ENCODE measurements around the gene RPL28.

Gene RPL28

DNA sequence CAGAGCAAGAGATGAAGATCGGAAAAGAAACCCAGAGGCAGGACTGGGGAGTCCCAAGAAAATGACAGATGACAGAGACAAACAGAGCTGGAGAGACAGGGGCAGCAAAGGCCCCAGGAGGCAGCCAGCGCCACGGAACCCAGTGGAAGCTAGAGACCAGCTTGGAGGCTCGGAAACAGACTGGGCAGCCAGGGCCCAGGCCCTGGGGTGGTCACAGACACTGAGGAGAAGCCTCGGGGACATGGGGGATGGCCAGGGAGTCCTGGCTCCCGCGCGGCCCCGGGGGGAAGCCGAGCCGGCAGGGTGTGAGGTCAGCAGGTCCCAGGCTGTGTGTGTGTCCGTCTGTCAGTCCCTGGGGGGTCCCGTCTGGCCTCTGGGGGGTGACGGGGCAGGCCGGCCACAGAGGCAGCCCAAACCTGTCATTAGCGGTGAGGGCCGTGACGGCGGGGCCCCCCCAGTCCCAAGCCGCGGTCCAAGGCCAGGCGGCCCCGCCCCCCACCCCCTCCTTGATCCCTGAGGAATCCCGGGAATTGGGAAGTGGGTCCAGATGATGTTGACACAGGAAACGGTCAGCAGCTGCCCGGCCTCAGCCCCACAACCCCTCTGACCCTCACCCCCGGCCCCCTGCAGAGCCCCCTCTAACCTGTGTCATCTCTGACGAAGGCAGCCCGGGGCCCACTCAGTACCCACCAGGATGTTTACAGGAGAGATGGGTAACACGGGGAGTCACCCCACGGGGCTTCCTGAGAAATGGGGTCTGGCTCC is 11.6 kb upstream of the RPL28 start:
- peak; percentile 76 for DNase-seq (ENCODE audit: low spot score)

DNA sequence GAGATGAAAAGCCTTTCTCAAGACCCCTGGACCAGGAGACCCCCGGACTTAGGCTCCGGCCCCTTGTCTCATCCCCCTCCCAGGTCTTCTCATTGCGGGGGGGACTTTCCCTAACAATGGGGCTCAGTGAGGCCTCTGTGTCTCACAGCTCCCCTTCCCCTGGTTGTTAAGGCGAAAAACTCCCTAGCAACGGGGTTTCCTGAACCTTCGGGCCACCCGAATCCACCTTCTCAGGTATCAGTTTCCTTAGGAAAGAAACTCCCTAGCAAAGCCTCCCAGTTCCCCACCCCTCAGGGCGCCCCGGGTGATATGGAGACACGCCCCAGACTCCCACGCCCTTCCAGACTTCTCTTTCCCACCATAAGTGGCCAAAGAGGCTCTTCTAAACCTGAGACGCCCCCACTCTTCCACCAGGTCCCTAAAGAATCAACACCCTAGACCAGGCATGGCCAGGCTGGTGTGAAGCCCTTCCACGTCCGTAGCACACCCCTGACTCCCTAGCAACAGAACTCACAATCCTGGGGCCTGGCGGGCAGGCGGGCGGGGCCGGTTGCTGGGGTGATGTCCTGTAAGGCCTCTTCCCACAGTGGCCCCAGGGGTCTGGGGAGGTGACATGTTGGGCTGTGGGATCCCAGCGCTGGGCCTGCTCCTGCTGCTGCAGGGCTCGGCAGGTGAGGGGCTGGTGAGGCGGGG is 9.3 kb upstream of the RPL28 start, which contains the start of gene TMEM190:
Gene TMEM190, plus strand, starts transcription at position 586 of the 693 bp plus-strand sequence. Its CDS starts 28 bp downstream, at position 614.
- no peak for DNase-seq (ENCODE audit: low spot score)

DNA sequence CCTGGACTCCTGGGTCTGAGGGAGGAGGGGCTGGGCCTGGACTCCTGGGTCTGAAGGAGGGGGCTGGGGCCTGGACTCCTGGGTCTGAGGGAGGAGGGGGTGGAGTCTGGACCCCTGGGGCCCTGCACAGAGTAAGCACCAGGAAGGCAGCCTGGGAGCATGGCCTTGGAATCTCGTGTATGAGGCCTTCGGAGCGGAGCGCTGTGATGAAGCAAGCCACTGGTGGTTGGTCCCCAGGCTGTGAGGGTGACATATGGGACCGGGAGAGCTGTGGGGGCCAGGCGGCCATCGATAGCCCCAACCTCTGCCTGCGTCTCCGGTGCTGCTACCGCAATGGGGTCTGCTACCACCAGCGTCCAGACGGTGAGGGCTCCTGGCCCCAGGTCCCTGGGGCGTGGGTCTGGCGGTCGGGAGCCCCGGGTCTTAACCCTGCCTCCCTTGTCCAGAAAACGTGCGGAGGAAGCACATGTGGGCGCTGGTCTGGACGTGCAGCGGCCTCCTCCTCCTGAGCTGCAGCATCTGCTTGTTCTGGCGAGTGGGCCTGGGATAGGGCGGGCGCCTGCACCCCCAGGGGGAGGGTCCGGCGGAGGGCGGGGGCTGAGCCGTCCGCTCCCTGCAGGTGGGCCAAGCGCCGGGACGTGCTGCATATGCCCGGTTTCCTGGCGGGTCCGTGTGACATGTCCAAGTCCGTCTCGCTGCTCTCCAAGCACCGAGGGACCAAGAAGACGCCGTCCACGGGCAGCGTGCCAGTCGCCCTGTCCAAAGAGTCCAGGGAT is 8.2 kb upstream of the RPL28 start:
- no peak for DNase-seq (ENCODE audit: low spot score)

DNA sequence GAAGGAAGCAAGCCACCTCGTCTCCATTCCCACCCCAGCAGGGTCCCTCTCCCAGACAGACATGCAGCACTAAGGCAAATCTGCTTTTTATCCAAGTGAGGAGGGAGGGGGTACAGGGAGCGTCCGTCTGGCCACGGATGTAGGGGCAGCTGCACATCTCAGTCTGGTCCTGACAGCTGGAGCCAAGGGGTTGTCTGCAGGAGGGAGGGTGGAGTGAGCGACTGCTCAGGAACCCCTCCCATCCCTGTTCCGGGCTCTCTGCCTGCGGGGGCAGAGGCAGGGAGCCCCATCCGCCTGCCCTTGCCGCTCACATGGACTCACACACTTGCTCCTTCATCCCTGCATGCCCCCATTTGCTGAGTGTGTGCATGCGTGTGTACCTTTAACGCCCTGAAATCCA is 6.6 kb upstream of the RPL28 start:
- DNase-seq (ENCODE audit: low spot score): no peak

DNA sequence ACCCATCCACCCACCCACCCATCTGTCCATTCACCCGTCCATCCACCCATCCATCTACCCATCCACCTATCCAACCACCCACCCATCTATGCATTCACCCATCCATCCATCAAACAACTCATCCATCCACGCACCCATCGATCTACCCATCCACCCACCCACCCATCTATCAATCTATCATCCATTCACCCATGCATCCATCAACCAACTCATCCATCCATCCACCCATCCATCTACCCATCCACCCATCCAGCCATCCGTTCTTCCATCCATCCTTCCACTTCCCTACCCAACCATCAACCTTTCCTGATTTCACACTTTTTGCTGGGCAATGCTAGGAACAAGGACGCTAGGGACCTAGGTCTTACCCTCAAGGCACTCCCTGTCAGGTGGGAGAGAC is 3.7 kb upstream of the RPL28 start:
- no peak for DNase-seq (ENCODE audit: low spot score)

DNA sequence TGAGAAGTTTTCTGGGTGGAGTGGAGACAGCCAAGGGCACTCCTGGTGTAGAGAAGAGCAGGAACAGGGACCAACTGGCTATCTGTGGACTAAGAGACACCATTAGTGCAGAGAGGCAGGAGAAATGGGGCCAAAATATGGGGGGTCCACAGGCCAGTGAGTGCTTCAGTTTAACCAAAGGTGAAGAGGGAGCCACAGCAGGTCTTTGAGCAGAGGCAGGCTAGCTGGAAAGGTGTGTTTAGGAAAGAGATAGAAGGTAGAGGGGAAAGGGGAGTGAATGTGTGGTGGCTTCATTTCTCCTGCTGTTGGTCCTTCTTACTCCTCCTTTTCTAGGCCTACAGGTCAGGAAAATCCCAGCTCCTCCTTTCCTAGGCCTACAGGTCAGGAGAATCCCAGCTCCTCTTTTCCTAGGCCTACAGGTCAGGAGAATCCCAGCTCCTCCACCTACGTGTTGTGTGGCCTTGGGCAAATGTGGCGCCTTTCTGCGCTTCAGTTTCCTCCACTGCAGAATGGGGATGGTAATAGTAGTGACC is 3.1 kb upstream of the RPL28 start:
- no peak for DNase-seq (ENCODE audit: low spot score)

DNA sequence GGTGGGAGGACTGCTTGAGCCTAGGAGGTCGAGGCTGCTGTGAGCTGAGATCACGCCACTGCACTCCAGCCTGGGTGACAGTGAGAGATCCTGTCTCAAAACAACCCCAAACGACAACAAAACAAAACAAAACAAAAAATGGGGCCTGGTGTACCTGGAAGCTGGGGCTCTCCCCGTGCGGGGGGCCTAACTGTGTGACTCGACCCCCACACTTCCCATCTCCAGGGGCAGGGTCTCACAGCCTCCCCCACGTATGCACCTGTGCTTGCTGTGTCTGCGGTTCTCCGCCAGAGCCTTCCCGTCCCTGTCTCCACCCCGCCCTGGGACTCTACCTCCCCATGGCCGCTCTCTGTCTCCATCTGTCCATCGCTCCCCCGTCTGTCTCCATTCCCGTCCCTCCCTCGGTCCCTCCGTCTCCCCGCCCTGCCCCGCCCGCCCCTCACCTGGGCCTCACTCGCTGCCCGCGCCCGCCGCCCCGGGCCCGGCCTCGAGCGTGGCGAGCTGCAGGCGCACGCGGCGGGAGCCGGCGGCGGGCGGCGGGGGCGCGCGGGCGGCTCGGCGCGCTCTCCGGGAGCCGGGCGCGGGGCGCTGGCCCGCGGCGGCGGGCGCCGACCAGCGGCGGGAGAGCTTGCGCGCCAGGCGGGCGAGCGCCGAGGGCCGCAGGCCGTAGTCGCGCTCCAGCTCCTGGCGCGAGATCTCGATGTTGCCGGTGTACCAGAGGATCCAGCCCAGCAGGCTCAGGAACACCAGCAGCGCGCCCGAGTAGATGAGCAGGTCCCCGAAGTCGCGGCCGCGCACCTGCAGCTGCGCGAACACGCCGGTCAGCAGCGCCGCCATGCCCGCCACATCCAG is 2.2 kb upstream of the RPL28 start:
- peak; percentile 89 for DNase-seq (ENCODE audit: low spot score)

DNA sequence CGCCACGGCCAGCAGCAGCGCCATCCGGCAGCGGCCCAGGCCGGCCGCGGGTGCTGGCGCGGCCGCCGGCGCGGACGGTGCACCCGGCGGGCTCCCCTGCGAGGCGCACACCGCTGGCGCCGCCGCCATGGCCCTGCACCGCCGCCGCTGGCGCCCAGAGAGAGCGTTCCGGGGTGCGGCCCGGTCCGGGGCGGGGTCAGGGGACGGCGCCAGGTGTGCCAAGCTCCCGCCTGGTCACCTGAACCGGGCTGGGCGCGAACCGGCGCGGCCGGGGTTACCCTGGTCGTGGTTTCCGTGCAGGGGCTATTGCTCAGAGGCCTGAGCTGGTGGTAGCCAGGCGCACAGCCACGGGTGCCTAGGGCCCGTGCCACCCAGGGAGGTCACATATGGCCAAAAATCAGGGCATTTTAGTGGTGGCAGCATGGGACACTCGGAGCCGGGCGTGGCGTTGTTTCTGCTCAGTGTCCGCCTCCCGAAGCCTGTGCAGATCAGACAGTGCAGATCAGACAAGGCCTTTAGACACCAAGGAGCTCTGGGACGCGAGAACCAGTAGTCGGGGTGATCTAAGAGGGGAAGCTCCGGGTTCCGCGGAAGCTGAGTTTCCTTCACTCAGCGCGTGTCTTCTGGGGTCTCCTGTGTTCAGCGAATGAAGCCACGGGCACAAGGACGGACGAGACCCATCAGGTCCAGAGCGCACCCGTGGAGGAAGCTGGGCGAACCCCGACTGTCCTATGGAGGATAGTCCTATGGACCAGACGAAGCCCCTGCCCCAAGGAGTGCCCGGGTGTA is 1.4 kb upstream of the RPL28 start, which contains the start of gene TMEM238:
Gene TMEM238, minus strand, starts transcription at position 162 of the 789 bp plus-strand sequence. Its CDS starts 33 bp downstream, at position 129.
- DNase-seq (ENCODE audit: low spot score): no peak

DNA sequence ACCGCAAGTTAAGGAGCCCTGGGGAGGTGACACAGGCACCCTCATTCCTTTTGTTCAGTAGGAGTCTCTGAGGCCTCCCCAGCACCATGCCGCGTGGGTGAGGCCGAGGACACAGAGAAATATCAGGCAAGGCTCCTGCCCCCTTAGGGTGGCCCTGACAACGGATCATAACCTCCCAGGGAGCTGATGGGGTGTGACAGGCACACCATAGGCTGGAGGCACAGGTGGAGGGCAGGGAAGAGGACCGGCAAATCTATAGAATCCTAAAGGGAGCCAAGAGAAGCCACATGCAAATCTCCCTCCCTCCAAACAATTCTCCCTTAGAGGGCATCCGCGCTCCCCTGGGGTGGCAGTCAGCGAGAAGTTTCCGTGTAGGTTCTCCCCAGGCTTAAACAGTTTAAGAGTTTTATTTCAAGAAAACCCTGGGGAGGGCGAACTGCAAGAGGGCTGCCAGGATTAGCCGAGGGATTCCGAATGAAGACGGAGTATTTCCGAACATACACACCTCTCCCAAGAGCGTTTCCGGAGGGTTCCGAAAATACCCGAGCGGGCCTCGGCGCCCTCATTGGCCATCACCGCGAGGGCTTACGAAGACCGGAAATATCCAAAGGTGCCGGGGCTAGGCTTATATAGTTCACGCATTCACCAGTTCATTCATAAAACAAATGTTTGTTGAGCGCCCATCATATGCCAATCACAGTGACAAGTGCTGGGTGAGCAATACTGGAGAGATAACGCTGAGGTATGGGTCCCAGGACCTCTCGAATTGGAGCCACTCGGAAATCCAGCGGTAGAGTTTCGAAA is 610 bp upstream of the RPL28 start:
- peak; percentile 95 for DNase-seq (ENCODE audit: low spot score)

DNA sequence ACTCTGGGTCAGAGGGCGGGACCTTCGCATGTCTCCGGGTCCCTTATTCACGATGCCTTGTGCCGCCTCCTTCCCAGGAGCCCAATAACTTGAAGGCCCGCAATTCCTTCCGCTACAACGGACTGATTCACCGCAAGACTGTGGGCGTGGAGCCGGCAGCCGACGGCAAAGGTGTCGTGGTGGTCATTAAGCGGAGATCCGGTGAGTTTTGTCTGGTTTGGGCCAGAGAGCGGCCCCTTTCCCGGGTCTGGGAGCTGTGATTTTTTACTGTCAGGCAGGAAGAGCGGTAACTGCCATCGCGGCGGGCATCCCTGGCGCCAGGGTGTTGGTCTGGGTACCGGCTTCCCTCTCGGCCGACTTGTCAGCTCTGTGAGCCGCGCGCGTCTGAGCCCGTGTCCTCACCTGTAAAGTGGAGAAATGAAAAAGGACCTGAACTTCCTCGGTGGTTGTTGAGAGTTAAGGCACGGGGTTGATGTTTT is 800 bp downstream of the RPL28 start:
- no peak for DNase-seq (ENCODE audit: low spot score)

DNA sequence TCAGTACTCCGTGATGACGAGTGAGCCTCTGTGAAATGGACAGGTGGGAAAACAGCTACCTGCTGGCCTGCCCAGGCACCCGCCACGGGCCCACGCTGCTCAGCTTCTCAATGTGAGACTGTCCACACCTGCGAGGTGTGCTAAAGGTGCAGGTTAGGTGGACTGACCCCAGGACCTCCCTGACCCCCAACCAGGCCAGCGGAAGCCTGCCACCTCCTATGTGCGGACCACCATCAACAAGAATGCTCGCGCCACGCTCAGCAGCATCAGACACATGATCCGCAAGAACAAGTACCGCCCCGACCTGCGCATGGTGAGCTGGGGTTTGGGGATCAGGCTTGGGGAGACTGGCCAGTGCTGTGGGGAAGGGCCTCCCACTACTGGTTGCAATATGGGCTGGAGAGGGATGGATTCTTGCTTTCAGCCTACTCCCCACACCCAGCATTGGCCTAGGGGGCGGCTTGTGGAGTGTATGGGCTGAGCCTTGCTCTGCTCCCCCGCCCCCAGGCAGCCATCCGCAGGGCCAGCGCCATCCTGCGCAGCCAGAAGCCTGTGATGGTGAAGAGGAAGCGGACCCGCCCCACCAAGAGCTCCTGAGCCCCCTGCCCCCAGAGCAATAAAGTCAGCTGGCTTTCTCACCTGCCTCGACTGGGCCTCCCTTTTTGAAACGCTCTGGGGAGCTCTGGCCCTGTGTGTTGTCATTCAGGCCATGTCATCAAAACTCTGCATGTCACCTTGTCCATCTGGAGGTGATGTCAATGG is 2.2 kb downstream of the RPL28 start:
- DNase-seq (ENCODE audit: low spot score): no peak

DNA sequence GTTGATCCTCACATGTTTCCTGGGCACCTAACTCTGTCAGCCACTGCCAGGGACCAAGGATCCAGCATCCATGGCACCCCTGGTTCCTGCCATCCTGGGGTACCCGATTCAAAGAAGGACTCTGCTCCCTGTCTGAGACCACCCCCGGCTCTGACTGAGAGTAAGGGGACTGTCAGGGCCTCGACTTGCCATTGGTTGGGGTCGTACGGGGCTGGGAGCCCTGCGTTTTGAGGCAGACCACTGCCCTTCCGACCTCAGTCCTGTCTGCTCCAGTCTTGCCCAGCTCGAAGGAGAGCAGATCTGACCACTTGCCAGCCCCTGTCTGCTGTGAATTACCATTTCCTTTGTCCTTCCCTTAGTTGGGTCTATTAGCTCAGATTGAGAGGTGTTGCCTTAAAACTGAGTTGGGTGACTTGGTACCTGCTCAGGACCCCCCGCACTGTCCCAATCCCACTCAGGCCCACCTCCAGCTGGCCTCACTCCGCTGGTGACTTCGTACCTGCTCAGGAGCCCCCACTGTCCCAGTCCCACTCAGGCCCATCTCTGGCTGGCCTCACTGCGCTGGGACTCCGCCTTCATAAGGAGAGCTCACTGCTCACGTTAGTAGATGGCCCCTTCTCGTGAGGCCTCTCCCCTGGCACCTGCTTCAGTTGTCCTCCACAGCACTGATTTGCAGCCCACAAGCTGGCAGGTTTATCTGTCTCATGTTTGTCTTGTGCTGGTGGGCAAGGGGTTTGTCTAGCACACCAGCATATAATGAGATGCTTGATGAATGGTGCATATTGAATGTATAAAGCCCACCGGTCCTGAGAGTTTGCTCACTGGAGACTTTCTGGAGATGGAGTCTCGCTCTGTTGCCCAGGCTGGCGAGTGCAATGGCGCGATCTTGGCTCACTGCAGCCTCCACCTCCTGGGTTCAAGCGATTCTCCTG is 3.9 kb downstream of the RPL28 start:
- DNase-seq (ENCODE audit: low spot score): no peak

DNA sequence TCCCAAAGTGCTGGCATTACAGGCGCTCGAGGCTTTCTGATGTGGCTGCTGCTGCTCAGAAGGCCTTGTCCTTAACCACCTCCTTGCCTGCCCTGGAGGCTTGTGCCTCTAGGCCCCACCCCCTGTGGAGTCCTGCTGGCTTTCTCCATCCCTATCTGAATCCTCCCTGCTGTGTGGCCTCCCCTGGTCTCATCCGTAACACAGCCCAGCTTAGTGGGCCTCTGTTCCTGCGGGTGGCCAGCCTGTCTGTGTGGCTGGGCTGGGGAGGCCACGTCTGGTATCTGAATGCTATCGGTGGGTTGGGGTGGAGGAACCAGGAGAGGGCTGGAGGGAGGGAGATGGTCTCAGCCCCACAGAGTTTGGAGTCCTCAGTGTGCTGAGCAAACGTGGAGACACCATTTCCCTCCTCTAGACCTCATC is 4.7 kb downstream of the RPL28 start:
- no peak for DNase-seq (ENCODE audit: low spot score)

DNA sequence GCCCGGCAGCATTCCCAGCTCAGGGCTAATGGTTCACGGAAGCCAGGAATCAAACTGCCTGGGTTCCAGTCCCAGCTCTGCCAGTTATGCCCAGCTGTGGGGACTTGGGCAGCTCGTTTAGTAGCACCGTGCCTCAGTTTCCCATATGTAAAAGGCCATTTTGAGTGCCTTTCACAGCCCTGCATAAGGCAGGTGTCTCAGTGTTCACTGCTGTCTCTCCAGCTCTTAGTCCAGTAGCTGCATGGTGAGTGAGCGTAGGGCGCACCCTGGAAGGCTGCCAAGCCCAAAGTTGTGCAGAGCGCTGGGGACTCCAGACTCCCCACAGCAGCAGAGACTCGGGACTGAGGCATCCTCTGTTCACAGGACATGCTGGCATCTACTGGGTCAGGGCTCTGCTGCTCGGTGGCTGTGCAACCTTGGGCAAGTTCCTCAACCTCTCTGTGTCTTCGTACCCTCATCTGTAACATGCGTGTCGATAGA is 5.5 kb downstream of the RPL28 start:
- DNase-seq (ENCODE audit: low spot score): no peak

DNA sequence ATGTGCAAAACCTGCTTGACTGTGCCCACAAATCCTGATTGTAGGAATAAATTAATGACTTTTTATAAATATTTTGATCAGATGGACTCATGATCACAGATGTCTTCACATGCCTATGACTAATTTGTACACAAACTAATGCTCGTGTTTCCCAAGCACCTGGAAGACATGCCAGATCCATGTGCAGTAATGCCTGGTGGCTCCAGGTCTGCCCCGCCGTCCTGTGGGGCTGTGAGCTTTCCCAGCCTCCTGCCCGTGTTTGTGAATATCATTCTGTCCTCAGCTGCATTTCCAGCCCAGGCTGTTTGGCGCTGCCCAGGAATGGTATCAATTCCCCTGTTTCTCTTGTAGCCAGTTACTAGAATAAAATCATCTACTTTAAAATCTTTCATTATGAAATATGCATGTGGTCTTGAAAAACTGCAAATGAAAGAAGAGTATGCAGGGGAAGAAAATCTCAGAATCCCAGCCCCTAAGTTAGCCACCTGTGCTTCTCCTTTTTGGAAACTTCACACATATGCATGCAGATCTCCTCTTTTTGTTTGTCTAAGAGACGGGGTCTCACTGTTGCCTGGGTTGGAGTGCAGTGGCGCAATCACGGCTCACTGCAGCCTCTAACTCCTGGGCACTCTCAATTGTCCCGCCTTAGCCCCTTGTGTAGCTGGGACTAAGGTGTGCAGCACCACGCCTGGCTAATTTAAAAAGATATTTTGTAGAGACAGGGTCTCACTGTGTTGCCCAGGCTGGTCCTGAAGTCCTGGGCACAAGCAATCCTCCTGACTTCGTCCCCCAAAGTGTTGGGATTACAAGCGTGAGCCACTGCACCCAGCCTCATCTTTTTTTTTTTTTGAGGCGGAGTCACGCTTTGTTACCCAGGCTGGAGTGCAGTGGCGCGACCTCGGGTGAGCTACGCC is 6.2 kb downstream of the RPL28 start:
- no peak for DNase-seq (ENCODE audit: low spot score)
